ENCODE data around the gene TOM1L2.

The TOM1L2 gene

GRCh38 chr17:17883801-17884200, 88.4 kb downstream of the TOM1L2 start:
- TF ChIP-seq POLR2A (IDR thresholded peaks at IDR 0.05; ENCODE audit: low read depth, low read length) (no peak), PAX5 (IDR thresholded peaks at IDR 0.05; ENCODE audit: insufficient read depth, low read length, severe bottlenecking) (no peak), TAF1 (IDR thresholded peaks at IDR 0.05; ENCODE audit: low read depth, low read length) (no peak), POLR2AphosphoS5 (IDR thresholded peaks at IDR 0.05; ENCODE audit: low read depth, low read length) (no peak), POU2F2 (IDR thresholded peaks at IDR 0.05; ENCODE audit: low read depth, low read length) (no peak), SPI1 (IDR thresholded peaks at IDR 0.05; ENCODE audit: low read depth, low read length) (no peak)
- no peak for FAIRE-seq

GRCh38 chr17:17882082-17882581, 90.1 kb downstream of the TOM1L2 start:
- DNase-seq (ENCODE audit: insufficient read length, low spot score) = no peak
- TF ChIP-seq POLR2A (IDR thresholded peaks at IDR 0.05; ENCODE audit: low read depth, low read length) (no peak), POLR2AphosphoS5 (IDR thresholded peaks at IDR 0.05; ENCODE audit: low read depth, low read length) (no peak), PAX5 (IDR thresholded peaks at IDR 0.05; ENCODE audit: insufficient read depth, low read length, severe bottlenecking) (no peak), SPI1 (IDR thresholded peaks at IDR 0.05; ENCODE audit: low read depth, low read length) (no peak), POU2F2 (IDR thresholded peaks at IDR 0.05; ENCODE audit: low read depth, low read length) (no peak), TAF1 (IDR thresholded peaks at IDR 0.05; ENCODE audit: low read depth, low read length) (no peak)
- no peak for FAIRE-seq

More at GRCh38 chr17:17883801-17884200, 88.4 kb downstream of the TOM1L2 start:
- DNase-seq (ENCODE audit: insufficient read length, low spot score) = no peak

GRCh38 chr17:17880577-17881196, 91.5 kb downstream of the TOM1L2 start:
- no peak for DNase-seq (ENCODE audit: insufficient read length, low spot score)
- no peak for TF ChIP-seq POU2F2 (IDR thresholded peaks at IDR 0.05; ENCODE audit: low read depth, low read length)
- no peak for FAIRE-seq

GRCh38 chr17:17877529-17878358, 94.5 kb downstream of the TOM1L2 start:
- DNase-seq (ENCODE audit: insufficient read length, low spot score) (no peak), FAIRE-seq (no peak)
- no peak for TF ChIP-seq TAF1 (IDR thresholded peaks at IDR 0.05; ENCODE audit: low read depth, low read length)

GRCh38 chr17:17876959-17877528, 95.2 kb downstream of the TOM1L2 start:
- no peak for DNase-seq (ENCODE audit: insufficient read length, low spot score)
- TF ChIP-seq SPI1 (IDR thresholded peaks at IDR 0.05; ENCODE audit: low read depth, low read length) (no peak), TAF1 (IDR thresholded peaks at IDR 0.05; ENCODE audit: low read depth, low read length) (no peak), POLR2A (IDR thresholded peaks at IDR 0.05; ENCODE audit: low read depth, low read length) (no peak), PAX5 (IDR thresholded peaks at IDR 0.05; ENCODE audit: insufficient read depth, low read length, severe bottlenecking) (no peak), POLR2AphosphoS5 (IDR thresholded peaks at IDR 0.05; ENCODE audit: low read depth, low read length) (no peak), POU2F2 (IDR thresholded peaks at IDR 0.05; ENCODE audit: low read depth, low read length) (no peak)
- FAIRE-seq = no peak

- FAIRE-seq (no peak), DNase-seq (ENCODE audit: insufficient read length, low spot score) (no peak)
- no peak for TF ChIP-seq TAF1 (IDR thresholded peaks at IDR 0.05; ENCODE audit: low read depth, low read length)
- TF ChIP-seq POLR2A (IDR thresholded peaks at IDR 0.05; ENCODE audit: low read depth, low read length) = no peak
- TF ChIP-seq POLR2AphosphoS5 (IDR thresholded peaks at IDR 0.05; ENCODE audit: low read depth, low read length) = no peak
- no peak for TF ChIP-seq PAX5 (IDR thresholded peaks at IDR 0.05; ENCODE audit: insufficient read depth, low read length, severe bottlenecking)
These were observed 97.7 kb downstream of the TOM1L2 start for GRCh38 chr17:17874478-17874877.

- FAIRE-seq (no peak), DNase-seq (ENCODE audit: insufficient read length, low spot score) (no peak)
- TF ChIP-seq POLR2AphosphoS5 (IDR thresholded peaks at IDR 0.05; ENCODE audit: low read depth, low read length) (no peak), TAF1 (IDR thresholded peaks at IDR 0.05; ENCODE audit: low read depth, low read length) (no peak), SPI1 (IDR thresholded peaks at IDR 0.05; ENCODE audit: low read depth, low read length) (no peak), PAX5 (IDR thresholded peaks at IDR 0.05; ENCODE audit: insufficient read depth, low read length, severe bottlenecking) (no peak), POU2F2 (IDR thresholded peaks at IDR 0.05; ENCODE audit: low read depth, low read length) (no peak), POLR2A (IDR thresholded peaks at IDR 0.05; ENCODE audit: low read depth, low read length) (no peak)
These were observed 98.7 kb downstream of the TOM1L2 start for GRCh38 chr17:17873450-17873991.

GRCh38 chr17:17872547-17873345, 99.5 kb downstream of the TOM1L2 start:
- no peak for DNase-seq (ENCODE audit: insufficient read length, low spot score)
- no peak for TF ChIP-seq SPI1 (IDR thresholded peaks at IDR 0.05; ENCODE audit: low read depth, low read length)
- no peak for TF ChIP-seq POLR2AphosphoS5 (IDR thresholded peaks at IDR 0.05; ENCODE audit: low read depth, low read length)
- no peak for TF ChIP-seq POU2F2 (IDR thresholded peaks at IDR 0.05; ENCODE audit: low read depth, low read length)
- no peak for TF ChIP-seq PAX5 (IDR thresholded peaks at IDR 0.05; ENCODE audit: insufficient read depth, low read length, severe bottlenecking)
- no peak for TF ChIP-seq POLR2A (IDR thresholded peaks at IDR 0.05; ENCODE audit: low read depth, low read length)
- TF ChIP-seq TAF1 (IDR thresholded peaks at IDR 0.05; ENCODE audit: low read depth, low read length) = no peak
- FAIRE-seq = no peak

- TF ChIP-seq POU2F2 (IDR thresholded peaks at IDR 0.05; ENCODE audit: low read depth, low read length) = no peak
- TF ChIP-seq POLR2AphosphoS5 (IDR thresholded peaks at IDR 0.05; ENCODE audit: low read depth, low read length) = no peak
- TF ChIP-seq PAX5 (IDR thresholded peaks at IDR 0.05; ENCODE audit: insufficient read depth, low read length, severe bottlenecking) = no peak
- TF ChIP-seq SPI1 (IDR thresholded peaks at IDR 0.05; ENCODE audit: low read depth, low read length) = no peak
- TF ChIP-seq TAF1 (IDR thresholded peaks at IDR 0.05; ENCODE audit: low read depth, low read length) = no peak
- TF ChIP-seq POLR2A (IDR thresholded peaks at IDR 0.05; ENCODE audit: low read depth, low read length) = no peak
- DNase-seq (ENCODE audit: insufficient read length, low spot score) (no peak), FAIRE-seq (no peak)
These were observed 100.3 kb downstream of the TOM1L2 start for GRCh38 chr17:17871913-17872312.

Measured in GM12891 (cell line).